NCI-H2107 treated with DMSO at 0.1 percent for 48 hours (cell line): ENCODE data around the gene VPS52.

Experiments
- DNase-seq: peaks from one replicate; lab custom pipeline; 2025; ENCODE audit not compliant: unreplicated experiment; lab: John Stamatoyannopoulos, UW

Gene VPS52

GRCh38 chr6:33212857-33213165 is 58.9 kb downstream of the VPS52 start:
- DNase-seq: no peak

GRCh38 chr6:33211666-33212422 is 59.8 kb downstream of the VPS52 start:
- DNase-seq: no peak

DNA sequence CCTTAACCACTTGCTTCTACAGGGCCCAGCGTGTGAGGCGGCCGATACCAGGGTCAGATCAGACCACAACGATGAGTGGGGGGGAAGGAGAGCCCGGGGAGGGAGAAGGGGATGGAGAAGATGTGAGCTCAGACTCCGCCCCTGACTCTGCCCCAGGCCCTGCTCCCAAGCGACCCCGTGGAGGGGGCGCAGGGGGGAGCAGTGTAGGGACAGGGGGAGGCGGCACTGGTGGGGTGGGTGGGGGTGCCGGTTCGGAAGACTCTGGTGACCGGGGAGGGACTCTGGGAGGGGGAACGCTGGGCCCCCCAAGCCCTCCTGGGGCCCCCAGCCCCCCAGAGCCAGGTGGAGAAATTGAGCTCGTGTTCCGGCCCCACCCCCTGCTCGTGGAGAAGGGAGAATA is 60.5 kb downstream of the VPS52 start:
- DNase-seq: no peak

GRCh38 chr6:33209856-33210255 is 61.8 kb downstream of the VPS52 start:
- DNase-seq: no peak

- DNase-seq: peak; percentile 17
Measured at GRCh38 chr6:33208091-33208967, 63.3 kb downstream of the VPS52 start, which contains the start of gene RING1. Gene RING1 (plus strand): TSS chr6:33208500. CDS start chr6:33208823, 323 bp downstream.

DNA sequence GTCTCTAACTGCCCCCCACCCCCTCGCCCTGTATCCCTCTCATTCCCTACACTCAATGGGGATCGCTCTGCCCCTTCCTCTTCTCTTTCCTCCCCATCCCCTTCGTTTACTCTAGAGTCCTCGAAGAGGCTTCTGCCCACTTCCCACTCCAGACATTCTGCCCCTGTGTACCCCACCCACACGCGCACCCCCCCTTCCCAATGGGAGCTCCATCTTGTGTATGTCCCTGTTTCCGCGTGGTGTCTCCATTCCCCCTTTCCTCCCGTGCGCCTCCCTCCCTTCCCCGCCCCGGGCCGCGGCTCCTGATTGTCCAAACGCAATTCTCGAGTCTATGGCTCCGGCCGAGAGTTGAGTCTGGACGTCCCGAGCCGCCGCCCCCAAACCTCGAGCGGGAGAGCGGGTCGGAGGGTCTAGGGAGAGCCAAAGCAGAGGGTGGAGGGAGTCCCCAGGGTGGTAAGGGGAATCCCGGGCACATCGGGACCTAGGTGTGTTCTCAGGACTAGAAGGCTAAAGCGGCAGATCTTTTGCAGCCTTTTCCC is 64.1 kb downstream of the VPS52 start:
- no peak for DNase-seq

DNA sequence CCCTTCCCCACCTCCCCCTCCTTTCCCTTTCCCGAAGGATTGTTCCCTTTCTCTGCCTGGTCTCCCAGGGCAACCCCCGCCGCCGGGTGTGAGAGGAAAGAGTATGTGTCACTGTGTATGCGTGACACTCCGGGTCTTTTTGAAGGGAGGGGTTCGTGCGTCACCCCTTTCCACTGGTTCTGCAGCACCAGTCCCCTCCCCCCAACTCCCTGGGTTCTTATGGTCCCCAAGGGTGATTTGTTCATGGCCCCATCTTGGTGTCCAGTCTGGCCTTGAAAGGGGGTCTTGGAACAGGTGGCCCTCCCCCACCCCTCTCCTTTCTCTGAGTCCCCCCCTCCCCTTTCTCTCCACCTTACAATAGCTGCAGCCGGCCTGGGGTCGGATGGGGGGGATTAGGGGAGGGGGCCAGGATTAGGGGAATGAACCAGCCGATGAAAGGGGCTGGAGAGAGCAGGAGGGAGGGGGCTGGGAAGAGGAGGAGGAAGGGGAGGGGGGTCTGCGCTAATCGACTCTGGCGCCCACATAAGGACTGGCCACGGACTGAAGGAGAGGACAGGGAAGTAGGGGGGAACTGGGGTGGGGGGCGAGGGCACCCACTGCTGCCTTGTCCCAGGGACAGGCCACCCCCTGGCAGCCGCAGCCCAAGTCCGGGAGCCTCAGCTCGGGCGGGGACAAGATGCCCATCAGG is 64.7 kb downstream of the VPS52 start:
- no peak for DNase-seq

DNA sequence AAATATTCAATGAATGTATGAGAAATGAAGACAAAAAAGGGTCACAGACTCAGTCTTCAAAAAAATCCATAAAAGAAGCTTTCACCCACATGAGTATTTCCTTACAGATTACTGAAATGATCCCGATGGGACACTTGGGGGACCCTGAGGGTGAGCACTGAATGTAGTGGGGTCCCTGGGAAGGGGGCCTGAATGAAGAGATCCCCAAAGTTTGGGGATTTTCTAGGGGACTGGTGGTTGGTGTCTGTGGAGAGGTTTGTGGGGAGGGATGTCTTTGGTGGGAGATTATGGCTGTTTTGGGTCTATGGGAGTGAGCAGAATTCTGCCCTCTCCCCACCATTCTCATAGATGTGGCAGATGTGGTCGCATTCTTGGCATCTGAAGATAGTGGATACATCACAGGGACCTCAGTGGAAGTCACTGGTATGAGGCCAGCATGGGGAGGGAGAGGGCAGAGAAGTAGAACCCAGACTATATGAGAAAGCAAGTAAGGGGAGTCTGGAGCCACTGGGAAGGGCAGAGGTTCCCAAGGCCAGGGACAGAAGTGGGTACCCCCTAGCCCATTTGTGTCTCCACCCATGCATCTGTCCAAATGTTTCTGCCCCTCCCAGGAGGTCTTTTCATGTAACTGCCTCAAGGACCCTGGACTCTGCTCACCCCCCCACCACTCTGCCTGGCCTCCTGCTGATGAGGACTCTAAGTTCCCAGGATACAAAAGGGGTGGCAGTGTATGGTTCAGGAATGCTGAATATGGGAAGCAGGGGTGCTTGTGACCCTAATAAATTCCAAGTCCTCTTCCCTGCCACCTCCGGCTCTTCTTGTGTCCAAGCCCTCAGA is 65.4 kb downstream of the VPS52 start:
- DNase-seq: no peak

DNA sequence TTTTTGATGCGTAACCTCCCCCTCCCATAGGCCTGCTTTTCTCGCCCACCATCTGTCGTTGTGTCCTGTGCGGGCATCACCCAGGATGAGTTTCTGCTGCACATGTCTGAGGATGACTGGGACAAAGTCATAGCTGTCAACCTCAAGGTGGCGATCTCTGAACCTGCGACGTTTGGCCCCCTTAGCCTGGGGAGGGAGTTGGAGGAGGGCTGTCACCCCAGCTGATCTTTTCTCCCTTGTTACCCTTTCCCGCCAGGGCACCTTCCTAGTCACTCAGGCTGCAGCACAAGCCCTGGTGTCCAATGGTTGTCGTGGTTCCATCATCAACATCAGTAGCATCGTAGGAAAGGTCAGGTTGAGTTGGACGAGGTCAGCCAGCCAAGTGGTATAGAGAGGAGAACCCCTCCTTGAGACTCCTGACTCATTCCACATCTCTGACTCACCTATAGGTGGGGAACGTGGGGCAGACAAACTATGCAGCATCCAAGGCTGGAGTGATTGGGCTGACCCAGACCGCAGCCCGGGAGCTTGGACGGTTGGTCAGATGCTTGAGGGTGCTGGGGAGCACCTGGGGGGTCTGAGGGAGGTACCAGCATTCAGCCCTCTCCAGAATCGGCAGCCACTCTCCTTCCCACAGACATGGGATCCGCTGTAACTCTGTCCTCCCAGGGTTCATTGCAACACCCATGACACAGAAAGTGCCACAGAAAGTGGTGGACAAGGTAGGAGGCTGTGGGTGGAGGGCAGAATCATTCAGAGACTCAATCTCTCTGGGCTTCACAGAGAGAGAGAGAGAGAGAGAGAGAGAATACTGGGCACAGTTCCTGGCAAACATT is 66.3 kb downstream of the VPS52 start:
- DNase-seq: no peak

DNA sequence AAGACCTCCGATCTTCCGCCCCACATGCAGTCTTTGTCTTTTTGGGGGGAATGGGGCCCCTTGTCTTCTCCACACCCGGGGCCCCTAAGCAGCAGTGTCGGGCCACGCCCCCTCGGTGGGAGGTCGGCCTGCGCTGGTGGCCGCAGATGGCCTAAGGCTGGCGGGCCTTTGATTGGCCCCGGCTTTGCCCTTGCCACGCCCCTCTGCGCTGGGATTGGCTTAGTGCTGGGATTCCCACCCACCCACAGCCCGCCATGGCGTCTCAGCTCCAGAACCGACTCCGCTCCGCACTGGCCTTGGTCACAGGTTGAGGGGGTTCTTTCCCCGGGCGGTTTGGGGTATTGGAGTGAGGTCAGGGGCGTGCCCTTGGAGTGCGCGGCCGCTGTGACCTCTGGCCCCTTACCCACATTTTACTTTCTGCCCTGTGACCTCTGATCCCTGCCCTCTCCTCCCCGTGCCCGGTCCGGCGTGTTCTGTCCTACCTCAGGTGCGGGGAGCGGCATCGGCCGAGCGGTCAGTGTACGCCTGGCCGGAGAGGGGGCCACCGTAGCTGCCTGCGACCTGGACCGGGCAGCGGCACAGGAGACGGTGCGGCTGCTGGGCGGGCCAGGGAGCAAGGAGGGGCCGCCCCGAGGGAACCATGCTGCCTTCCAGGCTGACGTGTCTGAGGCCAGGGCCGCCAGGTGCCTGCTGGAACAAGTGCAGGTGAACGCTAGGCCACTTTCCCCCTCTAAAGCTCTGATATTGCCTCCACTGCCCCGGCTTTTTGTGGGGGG is 67.1 kb downstream of the VPS52 start, which contains the start of gene HSD17B8:
Gene HSD17B8, plus strand, starts transcription at position 241 of the 776 bp plus-strand sequence. Its CDS starts 14 bp downstream, at position 255.
- DNase-seq: peak; percentile 58

GRCh38 chr6:33204165-33204414 is 67.6 kb downstream of the VPS52 start:
- no peak for DNase-seq

DNA sequence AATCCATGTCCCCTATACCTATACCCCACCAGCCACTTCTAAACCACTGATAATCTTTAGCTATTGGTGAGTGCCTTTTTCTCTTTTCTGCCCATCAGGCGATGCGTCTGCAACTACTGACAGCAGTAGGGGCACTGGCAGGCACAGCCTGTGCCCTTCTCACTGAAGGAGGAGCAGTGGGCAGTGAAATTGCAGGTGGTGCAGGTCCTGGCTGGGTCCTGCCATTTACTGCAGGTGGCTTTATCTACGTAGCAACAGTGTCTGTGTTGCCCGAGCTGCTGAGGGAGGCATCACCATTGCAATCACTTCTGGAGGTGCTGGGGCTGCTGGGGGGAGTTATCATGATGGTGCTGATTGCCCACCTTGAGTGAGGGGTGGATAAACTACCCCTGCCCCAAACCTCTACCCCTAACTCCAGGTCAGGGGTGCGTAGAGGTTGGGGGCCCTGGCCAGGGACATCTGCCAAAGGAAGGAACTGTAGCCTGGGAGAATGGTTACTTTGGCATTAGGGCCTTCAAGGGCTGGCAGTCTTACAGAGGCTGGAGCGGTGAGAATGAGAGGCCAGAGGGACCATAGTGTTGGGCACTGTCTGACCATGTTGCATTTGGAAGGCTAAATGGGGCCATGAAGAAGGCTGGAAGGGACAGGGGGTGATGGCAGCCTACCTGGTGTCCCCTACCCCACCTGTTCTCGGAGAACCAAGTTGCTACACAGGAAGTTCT is 68.1 kb downstream of the VPS52 start:
- DNase-seq: no peak

DNA sequence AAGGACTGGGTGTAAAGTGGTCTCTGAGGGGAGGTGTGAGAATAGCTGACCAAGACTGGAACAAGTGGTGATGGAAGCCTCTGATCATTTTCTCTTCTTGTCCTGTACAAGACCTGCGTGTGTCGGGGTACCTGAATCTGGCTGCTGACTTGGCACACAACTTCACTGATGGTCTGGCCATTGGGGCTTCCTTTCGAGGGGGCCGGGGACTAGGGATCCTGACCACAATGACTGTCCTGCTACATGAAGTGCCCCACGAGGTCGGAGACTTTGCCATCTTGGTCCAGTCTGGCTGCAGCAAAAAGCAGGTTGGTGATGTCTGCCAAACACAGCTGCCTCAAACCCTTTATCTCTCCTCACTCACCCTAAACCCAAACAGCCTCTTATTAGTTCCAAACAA is 68.9 kb downstream of the VPS52 start:
- no peak for DNase-seq

DNA sequence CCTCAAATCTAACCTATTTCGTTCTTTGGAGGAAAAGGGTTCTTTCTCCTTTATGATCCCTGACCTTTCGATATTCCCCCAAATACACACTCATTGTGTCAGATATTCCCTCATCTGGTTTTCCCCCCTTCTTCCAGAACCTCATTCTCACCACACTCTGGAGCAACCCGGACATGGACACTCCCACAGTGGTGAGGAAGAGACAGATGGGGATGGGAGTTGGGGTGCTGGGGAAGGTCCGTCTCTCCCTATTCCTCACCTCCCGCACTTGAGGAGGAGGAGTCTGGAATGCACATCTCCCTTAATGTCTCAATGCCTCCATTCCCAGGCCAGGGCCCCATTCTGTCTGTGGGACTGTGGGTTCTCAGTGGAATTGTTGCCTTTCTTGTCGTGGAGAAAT is 69.7 kb downstream of the VPS52 start:
- no peak for DNase-seq

DNA sequence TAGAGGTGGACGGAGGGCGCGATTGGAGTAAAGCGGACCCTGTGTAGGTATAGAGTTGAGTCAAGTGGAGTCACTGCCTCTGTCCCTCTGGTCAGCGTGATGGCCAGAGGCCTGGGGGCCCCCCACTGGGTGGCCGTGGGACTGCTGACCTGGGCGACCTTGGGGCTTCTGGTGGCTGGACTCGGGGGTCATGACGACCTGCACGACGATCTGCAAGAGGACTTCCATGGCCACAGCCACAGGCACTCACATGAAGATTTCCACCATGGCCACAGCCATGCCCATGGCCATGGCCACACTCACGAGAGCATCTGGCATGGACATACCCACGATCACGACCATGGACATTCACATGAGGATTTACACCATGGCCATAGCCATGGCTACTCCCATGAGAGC is 70.5 kb downstream of the VPS52 start:
- DNase-seq: no peak
